NOMO-1 treated with dmso at 0.1 percent for 144 hours (cell line): Measurements from ENCODE around the gene FNDC3A.
A peak's percentile ranks its signal among the peaks of the same experiment; 100 is the strongest.
"Not testable (repeated sequence)": the region's sequence is repeated elsewhere in the genome, so short reads cannot be mapped to it uniquely, and the experiment has no call there.

Experiments used
- DNase-seq: peaks from one replicate; lab custom pipeline; 2025; ENCODE audit not compliant: unreplicated experiment; lab: John Stamatoyannopoulos, UW

Gene FNDC3A

GRCh38 chr13:49132479-49133002 lies 156.8 kb downstream of the FNDC3A start:
- DNase-seq = peak; percentile 63

GRCh38 chr13:49134305-49134704 lies 158.6 kb downstream of the FNDC3A start:
- no peak for DNase-seq

- DNase-seq = not testable (repeated sequence)
Measured at GRCh38 chr13:49137138-49137643, 161.5 kb downstream of the FNDC3A start.

GRCh38 chr13:49140910-49141611 lies 165.3 kb downstream of the FNDC3A start:
- DNase-seq = no peak

GRCh38 chr13:49146950-49147355 lies 171.2 kb downstream of the FNDC3A start:
- no peak for DNase-seq

- no peak for DNase-seq
Measured at GRCh38 chr13:49148405-49148804, 172.7 kb downstream of the FNDC3A start.

- not testable (repeated sequence) for DNase-seq
Measured at GRCh38 chr13:49157955-49158584, 182.4 kb downstream of the FNDC3A start.

- not testable (repeated sequence) for DNase-seq
Measured at GRCh38 chr13:49163162-49163561, 187.4 kb downstream of the FNDC3A start.

- no peak for DNase-seq
Measured at GRCh38 chr13:49164712-49165111, 189.0 kb downstream of the FNDC3A start.

GRCh38 chr13:49165798-49166752 lies 190.4 kb downstream of the FNDC3A start:
- no peak for DNase-seq

- DNase-seq = no peak
Measured at GRCh38 chr13:49171359-49171758, 195.6 kb downstream of the FNDC3A start.

- DNase-seq = no peak
Measured at GRCh38 chr13:49183672-49184325, 208.1 kb downstream of the FNDC3A start.

GRCh38 chr13:49184621-49185020 lies 208.9 kb downstream of the FNDC3A start:
- no peak for DNase-seq

- DNase-seq = no peak
Measured at GRCh38 chr13:49185264-49185663, 209.6 kb downstream of the FNDC3A start.

- DNase-seq = no peak
Measured at GRCh38 chr13:49190901-49191300, 215.2 kb downstream of the FNDC3A start.

- no peak for DNase-seq
Measured at GRCh38 chr13:49206641-49207040, 230.9 kb downstream of the FNDC3A start.

- DNase-seq = no peak
Measured at GRCh38 chr13:49208619-49209018, 232.9 kb downstream of the FNDC3A start.

- no peak for DNase-seq
Measured at GRCh38 chr13:49210114-49210513, 234.4 kb downstream of the FNDC3A start.

GRCh38 chr13:49210669-49211068 lies 235.0 kb downstream of the FNDC3A start:
- DNase-seq = no peak

- no peak for DNase-seq
Measured at GRCh38 chr13:49213539-49213938, 237.8 kb downstream of the FNDC3A start.
